Mesendoderm (in vitro differentiated cells): ENCODE results near the gene FIGNL1.

ENCODE experiments used
- DNase-seq: peaks from one replicate; pipeline ENCODE4 v3.0.0; 2013
- H2AK5ac ChIP-seq: 2 replicates; pipeline ENCODE4 v1.6.1; 2013; ENCODE audit warnings: low read length, inconsistent platforms
- H2BK120ac ChIP-seq: 2 replicates; pipeline ENCODE4 v1.6.1; 2013; ENCODE audit warnings: low read depth, mild to moderate bottlenecking, low read length, moderate library complexity, mixed read lengths
- H2BK15ac ChIP-seq: replicated peaks from 2 replicates; pipeline ENCODE4 v1.6.1; 2013; ENCODE audit warnings: low read depth, mild to moderate bottlenecking, moderate library complexity
- H2BK5ac ChIP-seq: 2 replicates; pipeline ENCODE4 v1.6.1; 2013; ENCODE audit warnings: low read length, inconsistent platforms
- H3K18ac ChIP-seq: 2 replicates; pipeline ENCODE4 v1.6.1; 2013; ENCODE audit warnings: mild to moderate bottlenecking, low read length, mixed read lengths
- H3K23ac ChIP-seq: one replicate; pipeline ENCODE4 v1.6.1; 2013; ENCODE audit warnings: low read length
- H3K27ac ChIP-seq: 2 replicates; pipeline ENCODE4 v1.5.1; 2013; ENCODE audit warnings: low read depth, mild to moderate bottlenecking, inconsistent platforms, low read length, moderate library complexity
- H3K27me3 ChIP-seq: 2 replicates; pipeline ENCODE4 v1.6.1; 2013; ENCODE audit warnings: low read length, control low read depth, mild to moderate bottlenecking, inconsistent platforms; ENCODE audit not compliant: insufficient read depth, poor library complexity
- H3K36me3 ChIP-seq: 2 replicates; pipeline ENCODE4 v1.6.1; 2013; ENCODE audit warnings: low read length, inconsistent platforms; ENCODE audit not compliant: control insufficient read depth, insufficient read depth
- H3K4ac ChIP-seq: one replicate; pipeline ENCODE4 v1.6.1; 2013; ENCODE audit warnings: low read depth, mild to moderate bottlenecking, low read length, moderate library complexity
- H3K4me1 ChIP-seq: 2 replicates; pipeline ENCODE4 v1.6.1; 2013; ENCODE audit warnings: low read depth, low read length, inconsistent platforms; ENCODE audit not compliant: control insufficient read depth
- H3K4me2 ChIP-seq: 2 replicates; pipeline ENCODE4 v1.6.1; 2013; ENCODE audit warnings: low read length
- H3K4me3 ChIP-seq: 2 replicates; pipeline ENCODE4 v1.5.1; 2013; ENCODE audit warnings: mild to moderate bottlenecking, low read length
- H3K56ac ChIP-seq: one replicate; pipeline ENCODE4 v1.6.1; 2013; ENCODE audit warnings: low read length
- H3K79me1 ChIP-seq: 2 replicates; pipeline ENCODE4 v1.6.1; 2013; ENCODE audit warnings: low read length, inconsistent platforms
- H3K79me2 ChIP-seq: 2 replicates; pipeline ENCODE4 v1.6.1; 2013; ENCODE audit warnings: mild to moderate bottlenecking, low read length; ENCODE audit not compliant: control insufficient read depth, insufficient read depth
- H3K9ac ChIP-seq: 2 replicates; pipeline ENCODE4 v1.6.1; 2013; ENCODE audit warnings: low read length, inconsistent platforms
- H4K5ac ChIP-seq: one replicate; pipeline ENCODE4 v1.6.1; 2013; ENCODE audit warnings: low read length
- H4K8ac ChIP-seq: one replicate; pipeline ENCODE4 v1.6.1; 2013; ENCODE audit warnings: low read depth, mild to moderate bottlenecking, control low read depth, low read length, moderate library complexity
- WGBS: extraction: QIAGEN DNeasy Blood & Tissue Kit; methylation state at CpG from one replicate; pipeline ENCODE4 v1.1.7; 2013; ENCODE audit warnings: low lambda C conversion rate, missing lambda C conversion rate; ENCODE audit not compliant: insufficient coverage; ENCODE audit errors: extremely low coverage; 5-methylcytosine and 5-hydroxymethylcytosine counted together

FIGNL1 gene

DNA sequence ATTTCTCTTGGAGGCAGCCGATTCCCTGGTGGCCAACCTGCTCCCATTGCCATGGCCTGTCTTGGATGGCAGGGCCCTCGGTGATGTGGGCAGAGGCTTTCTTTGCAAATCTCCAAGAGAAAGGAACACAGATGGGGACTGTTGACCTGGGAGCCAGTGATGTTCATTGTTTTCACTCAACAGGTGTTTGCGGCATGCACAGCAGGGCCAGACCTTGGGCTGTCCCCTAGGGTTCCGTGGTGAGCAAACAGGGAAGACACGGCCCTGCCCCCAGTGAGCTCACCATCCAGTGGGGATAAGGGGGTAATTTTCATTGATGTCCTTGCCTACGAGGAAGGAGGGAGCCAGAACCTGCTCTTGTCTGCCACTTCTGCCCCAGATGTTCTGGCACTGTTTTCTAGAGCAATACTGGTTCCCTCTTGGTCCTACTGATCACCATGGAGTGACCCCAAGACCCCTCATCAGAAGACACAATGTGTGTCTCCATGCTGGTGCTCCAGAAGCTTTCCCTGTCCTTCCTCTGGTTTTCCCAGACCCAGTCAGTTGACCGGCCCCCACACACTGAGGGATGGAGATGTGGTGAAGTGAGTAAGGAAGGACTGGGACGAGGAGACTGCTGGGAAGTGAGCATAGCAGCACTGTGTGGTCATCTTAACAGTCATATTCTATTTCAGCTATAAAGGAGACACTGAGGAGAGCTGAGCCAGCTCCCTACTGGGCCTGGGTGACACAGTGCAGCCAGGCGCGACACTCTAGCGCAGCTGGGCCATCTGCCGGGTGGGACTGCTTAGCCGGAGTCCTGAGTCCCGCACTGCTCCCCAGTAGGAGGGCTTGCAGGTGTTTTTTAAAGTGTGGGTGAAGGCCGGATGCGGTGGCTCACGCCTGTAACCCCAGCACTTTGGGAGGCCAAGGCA is 20.4 kb upstream of the FIGNL1 start:
- Histone ChIP-seq H3K27me3 (no peaks in the 10 kb centered on the region), H3K27ac (no peak overlapping the region), H2BK5ac (no peak overlapping the region), H3K4me3 (no peak overlapping the region), H4K8ac (no peak overlapping the region), H3K4me2 (no peak overlapping the region), H2BK120ac (no peak overlapping the region), H3K36me3 (no peaks in the 10 kb centered on the region), H3K79me2 (no peaks in the 10 kb centered on the region), H3K9ac (no peak overlapping the region), H4K5ac (no peak overlapping the region), H3K56ac (no peak overlapping the region), H3K79me1 (no peaks in the 10 kb centered on the region), H2BK15ac (no peak overlapping the region), H2AK5ac (no peak overlapping the region), H3K23ac (no peak overlapping the region), H3K4me1 (peaks cover 2% of the 10 kb centered on the region), H3K18ac (no peak overlapping the region), H3K4ac (no peak overlapping the region)
- no CpG with 5 or more reads among the region's 17 CpGs for WGBS
- DNase-seq: no peak

DNA sequence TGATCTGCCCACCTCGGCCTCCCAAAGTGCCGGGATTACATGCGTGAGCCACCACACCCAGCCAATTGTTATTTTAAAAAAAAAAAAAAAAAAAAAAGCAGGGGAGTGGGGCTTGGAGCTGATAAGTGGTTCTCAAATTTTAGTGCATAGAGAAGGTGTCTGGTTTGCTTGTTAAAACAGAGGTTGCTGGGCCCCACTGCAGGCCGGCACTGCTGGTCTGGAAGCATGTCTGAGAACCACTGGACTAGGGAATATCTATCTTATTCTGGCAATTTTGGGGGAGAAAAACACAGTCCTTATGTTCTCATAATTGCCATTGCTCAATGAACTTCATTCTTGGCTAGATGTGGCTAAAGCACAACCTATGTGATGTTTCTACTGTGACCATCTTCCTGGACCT is 19.0 kb upstream of the FIGNL1 start:
- Histone ChIP-seq H3K4me2 (no peak overlapping the region), H3K27ac (no peak overlapping the region), H4K8ac (no peak overlapping the region), H3K4me3 (no peak overlapping the region), H3K4ac (no peak overlapping the region), H3K27me3 (no peaks in the 10 kb centered on the region), H3K9ac (no peak overlapping the region), H3K4me1 (no peaks in the 10 kb centered on the region), H3K56ac (no peak overlapping the region), H3K23ac (no peak overlapping the region), H3K79me2 (no peaks in the 10 kb centered on the region), H2BK120ac (no peak overlapping the region), H2AK5ac (no peak overlapping the region), H2BK5ac (no peak overlapping the region), H3K79me1 (no peaks in the 10 kb centered on the region), H4K5ac (no peak overlapping the region), H2BK15ac (no peak overlapping the region), H3K36me3 (no peaks in the 10 kb centered on the region), H3K18ac (no peak overlapping the region)
- DNase-seq: no peak
- no CpG with 5 or more reads among the region's 4 CpGs for WGBS

DNA sequence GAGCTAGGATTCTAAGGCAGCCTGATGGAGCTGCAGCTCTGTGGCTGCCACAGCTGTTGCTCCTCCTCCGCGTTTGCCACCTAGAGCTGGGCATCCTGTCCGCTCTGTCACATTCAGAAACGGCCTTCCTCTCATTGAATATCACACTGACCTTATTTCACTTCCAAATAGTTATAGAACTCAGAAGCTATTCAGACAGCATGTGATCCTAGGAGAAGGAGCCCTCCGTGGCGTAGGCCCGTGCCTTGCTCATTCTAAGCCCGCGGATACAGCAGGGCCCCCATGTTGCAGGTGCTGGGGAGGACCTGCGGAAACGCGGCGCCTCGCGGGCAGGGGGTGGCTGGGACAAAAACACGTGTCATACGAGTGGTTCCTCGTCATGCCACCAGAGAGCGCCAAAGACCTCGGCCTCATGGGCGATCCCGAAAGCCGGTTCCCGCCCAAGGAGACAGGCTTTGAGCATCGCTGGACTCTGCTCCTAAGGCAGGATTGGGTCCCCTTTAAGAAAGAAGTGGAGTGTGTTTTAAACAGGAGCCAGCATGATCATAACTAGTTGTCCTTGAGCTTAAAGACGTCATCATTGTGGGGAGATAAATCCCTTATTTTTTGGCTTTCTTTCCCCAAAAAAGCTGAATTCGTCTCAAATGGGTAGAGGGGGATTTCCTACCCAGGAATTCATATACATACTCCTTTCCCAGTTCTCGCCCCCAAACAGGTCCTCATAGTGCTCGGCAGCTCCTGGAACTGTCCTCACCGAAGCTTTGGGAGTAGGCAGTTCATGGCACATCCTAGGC is 17.9 kb upstream of the FIGNL1 start:
- no peak overlapping the region for H3K18ac ChIP-seq
- no peak overlapping the region for H2AK5ac ChIP-seq
- H3K36me3 ChIP-seq: no peaks in the 10 kb centered on the region
- H3K4me2 ChIP-seq: no peak overlapping the region
- H3K9ac ChIP-seq: no peak overlapping the region
- H3K79me2 ChIP-seq: no peaks in the 10 kb centered on the region
- no CpG with 5 or more reads among the region's 30 CpGs for WGBS
- no peak overlapping the region for H4K5ac ChIP-seq
- no peak overlapping the region for H2BK120ac ChIP-seq
- no peaks in the 10 kb centered on the region for H3K27me3 ChIP-seq
- H2BK15ac ChIP-seq: no peak overlapping the region
- H3K4me3 ChIP-seq: no peak overlapping the region
- DNase-seq: peak; percentile 77
- H3K4me1 ChIP-seq: no peaks in the 10 kb centered on the region
- H3K79me1 ChIP-seq: no peaks in the 10 kb centered on the region
- no peak overlapping the region for H3K27ac ChIP-seq
- H4K8ac ChIP-seq: no peak overlapping the region
- no peak overlapping the region for H3K56ac ChIP-seq
- H3K23ac ChIP-seq: no peak overlapping the region
- H2BK5ac ChIP-seq: no peak overlapping the region
- no peak overlapping the region for H3K4ac ChIP-seq

DNA sequence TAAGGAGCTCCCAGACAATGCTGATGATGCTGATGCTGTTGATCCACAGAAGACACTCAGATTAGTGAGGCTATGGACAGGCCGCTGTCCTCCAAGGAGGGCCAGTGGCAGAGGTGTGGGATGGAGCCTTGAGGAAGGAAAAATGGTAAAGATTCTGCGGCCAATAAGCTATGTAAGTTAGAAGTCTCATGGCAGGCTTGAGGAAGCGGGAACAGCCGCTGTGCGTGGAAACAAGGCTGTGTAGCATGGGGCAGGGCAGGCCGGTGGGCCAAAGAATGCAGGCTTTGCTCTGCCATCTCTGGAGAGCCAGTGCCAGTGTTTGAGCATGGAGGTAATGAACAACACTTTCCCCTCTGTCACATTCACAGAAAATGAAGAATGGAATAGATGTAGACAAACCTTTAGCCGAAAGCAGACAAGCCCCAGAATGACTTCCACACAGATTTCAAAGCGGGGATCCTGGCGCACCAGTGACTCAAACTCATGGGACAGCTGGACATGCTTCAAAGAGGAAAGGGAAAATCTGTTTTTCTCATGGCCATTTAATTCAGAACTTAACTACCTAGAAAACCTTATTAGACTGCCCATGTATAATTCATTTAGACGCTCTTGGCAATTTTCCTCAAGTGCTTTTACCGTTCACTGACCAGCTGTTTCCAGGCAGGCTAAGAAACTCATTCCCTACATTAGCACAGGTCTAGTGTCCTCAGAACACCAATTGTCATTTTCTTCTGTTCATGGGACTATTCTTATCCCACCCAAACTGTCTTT is 16.9 kb upstream of the FIGNL1 start:
- DNase-seq: no peak
- no peak overlapping the region for H4K8ac ChIP-seq
- H3K79me1 ChIP-seq: no peaks in the 10 kb centered on the region
- H3K4me3 ChIP-seq: no peak overlapping the region
- H2BK120ac ChIP-seq: no peak overlapping the region
- H3K4ac ChIP-seq: no peak overlapping the region
- no peak overlapping the region for H2BK5ac ChIP-seq
- H2AK5ac ChIP-seq: no peak overlapping the region
- no peaks in the 10 kb centered on the region for H3K79me2 ChIP-seq
- H3K9ac ChIP-seq: no peak overlapping the region
- no CpG with 5 or more reads among the region's 11 CpGs for WGBS
- no peak overlapping the region for H4K5ac ChIP-seq
- H3K56ac ChIP-seq: no peak overlapping the region
- H3K36me3 ChIP-seq: no peaks in the 10 kb centered on the region
- no peak overlapping the region for H2BK15ac ChIP-seq
- no peak overlapping the region for H3K18ac ChIP-seq
- H3K23ac ChIP-seq: no peak overlapping the region
- H3K4me2 ChIP-seq: no peak overlapping the region
- H3K27me3 ChIP-seq: no peaks in the 10 kb centered on the region
- H3K4me1 ChIP-seq: no peaks in the 10 kb centered on the region
- no peak overlapping the region for H3K27ac ChIP-seq

DNA sequence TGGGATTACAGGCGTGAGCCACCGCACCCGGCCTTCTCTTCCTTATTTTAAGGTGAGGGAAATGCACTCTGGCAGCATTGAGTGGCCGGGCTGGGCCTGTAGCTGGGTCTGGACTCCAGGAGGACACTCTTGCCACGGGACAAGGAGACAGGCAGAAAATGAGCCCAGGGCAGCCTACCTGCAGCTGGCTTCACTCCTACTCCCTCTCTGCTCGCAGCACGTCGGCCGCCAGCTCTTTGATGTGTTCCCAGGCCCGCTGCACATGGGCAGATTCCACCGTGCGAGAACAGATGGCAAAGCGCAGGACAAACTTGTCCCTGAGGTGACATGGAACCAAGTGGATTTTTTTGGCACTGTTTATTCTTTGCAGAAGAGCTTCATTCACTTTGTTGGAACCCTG is 12.9 kb upstream of the FIGNL1 start:
- Histone ChIP-seq H3K4me2 (no peak overlapping the region), H3K4ac (no peak overlapping the region), H3K4me3 (no peak overlapping the region), H3K79me2 (no peaks in the 10 kb centered on the region), H3K79me1 (no peaks in the 10 kb centered on the region), H2BK15ac (no peak overlapping the region), H3K27me3 (no peaks in the 10 kb centered on the region), H3K27ac (no peak overlapping the region), H2BK5ac (no peak overlapping the region), H3K36me3 (no peaks in the 10 kb centered on the region), H4K8ac (no peak overlapping the region), H3K9ac (no peak overlapping the region), H3K18ac (no peak overlapping the region), H3K4me1 (no peaks in the 10 kb centered on the region), H2AK5ac (no peak overlapping the region), H2BK120ac (no peak overlapping the region), H3K23ac (no peak overlapping the region), H3K56ac (no peak overlapping the region), H4K5ac (no peak overlapping the region)
- WGBS: no CpG with 5 or more reads among the region's 13 CpGs
- no peak for DNase-seq
